Stimulated activated naive CD4-positive, alpha-beta T cell (primary cell): ENCODE data around the gene PLEKHA5.
A peak's percentile ranks its signal among the peaks of the same experiment; 100 is the strongest.
"Not testable (repeated sequence)": the region's sequence is repeated elsewhere in the genome, so short reads cannot be mapped to it uniquely, and the experiment has no call there.

ENCODE experiments used
- DNase-seq, 6 experiments: peaks; one replicate each; lab custom pipeline; 2025; lab: John Stamatoyannopoulos, UW

PLEKHA5 gene

DNA sequence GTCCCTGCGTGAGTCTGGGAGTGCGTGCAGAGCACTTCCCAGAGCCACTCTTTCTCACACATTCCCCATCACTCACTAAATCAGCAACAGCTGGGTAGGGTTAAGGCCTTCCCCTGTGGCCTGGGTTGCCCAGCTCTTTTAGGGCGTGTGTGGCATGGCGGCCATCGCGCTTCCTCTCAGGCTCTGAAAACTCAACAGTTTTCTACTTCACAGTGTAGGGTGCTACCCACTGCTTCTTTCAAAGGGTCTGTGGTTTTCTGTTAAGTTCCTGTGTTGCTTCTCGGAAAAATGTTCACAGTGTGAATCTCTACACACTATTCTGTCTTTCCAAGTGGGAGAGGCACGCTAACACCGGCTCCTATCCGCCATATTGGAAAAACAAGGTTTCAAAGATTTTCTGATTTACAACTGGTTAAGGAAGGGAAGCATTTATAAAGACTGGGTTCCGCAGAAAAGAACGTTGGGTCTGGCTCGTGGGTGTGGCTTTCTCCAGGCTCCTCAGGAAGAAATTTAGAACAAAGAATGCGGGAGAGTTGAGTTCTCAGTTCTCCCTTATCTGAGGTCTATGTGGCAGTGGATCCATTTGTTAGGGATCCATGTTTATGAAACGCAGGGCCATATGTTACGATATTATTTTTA, 274.8 kb downstream of the PLEKHA5 start:
- DNase-seq = peak in 3 of 6 experiments; percentile 1 to 31 (median 27)

DNA sequence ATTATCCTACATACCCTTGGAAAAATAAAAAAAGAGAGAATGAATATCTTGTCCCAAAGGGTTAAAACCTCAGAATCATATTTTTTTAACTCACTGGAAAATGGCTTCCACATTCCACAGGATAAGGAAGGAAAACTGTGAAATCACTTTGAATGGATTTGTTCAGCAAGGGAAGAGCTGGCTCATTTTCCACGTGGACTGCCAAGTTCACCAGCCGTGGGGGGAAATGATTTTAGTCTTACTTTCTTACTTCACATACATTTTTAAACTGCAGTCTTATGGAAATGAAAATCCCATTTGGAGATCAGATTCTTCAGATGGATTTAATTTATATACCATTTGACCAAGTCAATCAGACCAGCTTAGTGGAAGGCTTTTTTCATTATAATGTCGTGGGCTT, 279.8 kb downstream of the PLEKHA5 start:
- DNase-seq = no peak

DNA sequence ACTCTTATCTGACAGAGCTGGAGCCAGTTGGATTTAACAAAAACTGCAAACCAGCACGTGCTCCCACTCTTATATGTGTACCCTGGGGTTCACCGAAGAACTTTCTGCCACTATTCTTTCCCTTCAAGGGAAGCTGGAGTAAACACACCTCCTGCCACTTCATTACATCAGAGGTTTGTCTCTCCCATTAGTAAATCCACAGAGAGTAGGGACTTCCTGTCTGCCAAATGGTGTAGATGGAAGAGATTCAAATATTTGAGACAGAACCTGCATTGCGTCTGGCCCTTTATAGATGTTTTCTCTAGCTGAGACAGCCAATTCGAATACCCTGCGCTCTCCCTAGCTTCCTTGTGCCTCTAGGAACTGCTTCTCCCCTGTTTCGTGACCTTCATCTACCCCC, 280.7 kb downstream of the PLEKHA5 start:
- no peak for DNase-seq

- DNase-seq = no peak
Measured at GRCh38 chr12:19410629-19411185, 281.2 kb downstream of the PLEKHA5 start.

- no peak for DNase-seq
Measured at GRCh38 chr12:19411234-19412204, 282.0 kb downstream of the PLEKHA5 start.

GRCh38 chr12:19412844-19413243, 283.3 kb downstream of the PLEKHA5 start:
- DNase-seq = no peak

- not testable (repeated sequence) for DNase-seq
Measured at GRCh38 chr12:19413582-19413981, 284.0 kb downstream of the PLEKHA5 start.

GRCh38 chr12:19415563-19415962, 286.0 kb downstream of the PLEKHA5 start:
- no peak for DNase-seq

DNA sequence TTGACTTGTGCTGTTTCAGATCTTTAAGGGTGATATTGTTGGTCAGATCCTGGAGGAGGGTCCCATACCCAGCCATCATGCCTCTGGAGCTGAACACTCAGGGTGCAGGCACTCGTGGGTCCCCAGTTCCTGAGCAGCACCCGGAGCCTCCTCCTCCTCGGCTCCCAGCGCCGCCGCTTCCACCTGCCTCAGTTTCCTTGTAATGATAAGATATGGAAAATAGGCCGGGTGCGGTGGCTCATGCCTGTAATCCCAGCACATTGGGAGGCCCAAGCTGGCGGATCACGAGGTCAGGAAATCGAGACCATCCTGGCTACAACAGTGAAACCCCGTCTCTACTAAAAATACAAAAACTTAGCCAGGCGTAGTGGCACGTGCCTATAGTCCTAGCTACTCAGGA, 289.6 kb downstream of the PLEKHA5 start:
- no peak for DNase-seq

DNA sequence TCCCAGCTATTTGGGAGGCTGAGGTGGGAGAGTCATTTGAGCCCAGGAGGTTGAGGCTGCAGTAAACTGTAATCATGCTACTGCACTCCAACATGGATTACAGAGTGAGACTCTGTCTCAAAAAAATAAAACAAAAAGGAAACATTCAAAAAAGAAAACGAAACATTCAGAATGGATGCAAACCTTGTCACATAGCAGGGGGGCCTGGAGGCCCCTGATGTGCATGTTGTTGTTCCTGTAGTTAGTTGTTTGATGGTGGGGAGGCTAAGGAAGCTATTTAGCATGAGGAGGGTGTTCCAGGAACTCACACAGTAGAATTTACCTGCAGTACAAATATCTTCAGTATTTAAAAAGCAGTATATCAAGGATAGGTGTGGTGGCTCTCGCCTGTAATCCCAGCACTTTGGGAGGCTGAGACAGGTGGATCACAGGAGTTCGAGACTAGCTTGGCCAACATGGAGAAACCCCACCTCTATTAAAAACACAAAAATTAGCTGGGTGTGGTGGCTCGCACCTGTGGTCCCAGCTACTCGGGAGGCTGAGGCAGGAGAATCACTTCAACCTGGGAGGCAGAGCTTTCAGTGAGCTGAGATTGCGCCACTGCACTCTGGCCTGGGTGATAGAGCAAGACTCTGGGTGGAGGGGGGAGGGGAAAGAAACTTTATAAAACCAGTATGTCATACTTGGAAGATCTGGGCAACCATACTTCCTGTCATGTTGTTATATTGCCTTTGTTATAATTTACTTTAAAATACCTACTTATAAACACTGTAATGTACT, 292.2 kb downstream of the PLEKHA5 start:
- no peak for DNase-seq

GRCh38 chr12:19423166-19423930, 293.8 kb downstream of the PLEKHA5 start:
- no peak for DNase-seq
